Caco-2 (cell line): ENCODE results near the gene SV2C. TPM values are rescaled to one million over a fixed set of nuclear protein-coding genes. Genes with fewer than 3 reads are reported as not detected.

Source experiments
- BruUV-seq: library from RNA; stranded (reverse); fragments of 400-500 nt; replicated peaks from 2 replicates; lab custom pipeline; 2021; lab: Mats Ljungman, UMichigan
- CTCF ChIA-PET: fragments of 300-600 bp; sonication (Branson Sonifier 250); formaldehyde crosslinking; loops from one replicate; lab custom pipeline; 2022; ENCODE audit warnings: antibody characterized with exemption; lab: Charles Lee
- POLR2A ChIA-PET: fragments of 300-600 bp; sonication (Branson Sonifier 250); formaldehyde crosslinking; loops from one replicate; lab custom pipeline; 2022; ENCODE audit warnings: antibody characterized with exemption; lab: Charles Lee
- DNase-seq, 2 experiments: peaks; one replicate each; pipeline versions ENCODE4 v3.0.0 to v3.0.0-alpha.2; 2020 to 2022
- H3K27me3 ChIP-seq: replicated peaks from 2 replicates; pipeline ENCODE4 v1.6.0; 2011; ENCODE audit warnings: low read length; ENCODE audit not compliant: control insufficient read depth, insufficient read depth
- H3K36me3 ChIP-seq: 2 replicates; pipeline ENCODE4 v1.5.1; 2011; ENCODE audit warnings: low read length; ENCODE audit not compliant: control insufficient read depth, insufficient read depth
- H3K4me1 ChIP-seq: fragments of 250-450 bp; sonication (Bioruptor Pico); 2 replicates; pipeline ENCODE4 v1.5.1; 2020; ENCODE audit warnings: mild to moderate bottlenecking
- H3K4me3 ChIP-seq: 2 replicates; pipeline ENCODE4 v1.5.1; 2011; ENCODE audit warnings: low read depth, mild to moderate bottlenecking, control low read depth, low read length
- H3K9me3 ChIP-seq: fragments of 250-450 bp; sonication (Bioruptor Pico); 2 replicates; pipeline ENCODE4 v1.5.1; 2020; ENCODE audit warnings: mild to moderate bottlenecking, moderate library complexity
- H3K27ac Mint-ChIP-seq: one replicate; pipeline ENCODE4 v1.8.0; 2022; ENCODE audit warnings: mixed read lengths; ENCODE audit not compliant: unreplicated experiment
- H3K27me3 Mint-ChIP-seq: one replicate; pipeline ENCODE4 v1.8.0; 2022; ENCODE audit warnings: mixed read lengths; ENCODE audit not compliant: insufficient read depth, unreplicated experiment
- H3K36me3 Mint-ChIP-seq: one replicate; pipeline ENCODE4 v1.8.0; 2022; ENCODE audit warnings: mild to moderate bottlenecking, mixed read lengths; ENCODE audit not compliant: insufficient read depth, unreplicated experiment
- H3K4me1 Mint-ChIP-seq: one replicate; pipeline ENCODE4 v1.8.0; 2022; ENCODE audit warnings: low read depth, mixed read lengths; ENCODE audit not compliant: unreplicated experiment
- H3K4me3 Mint-ChIP-seq: one replicate; pipeline ENCODE4 v1.8.0; 2022; ENCODE audit warnings: mild to moderate bottlenecking, moderate library complexity, mixed read lengths; ENCODE audit not compliant: unreplicated experiment
- H3K9me3 Mint-ChIP-seq: one replicate; pipeline ENCODE4 v1.8.0; 2022; ENCODE audit warnings: mixed read lengths; ENCODE audit not compliant: unreplicated experiment
- intact Hi-C: fragments of 100-400 bp; cut with micrococcal nuclease; formaldehyde crosslinking; loops from one replicate; pipeline ENCODE4 v1.10.0; 2022; ENCODE audit not compliant: unreplicated experiment
- total RNA-seq: library from RNA; stranded (reverse); gene quantifications from 2 replicates; pipeline ENCODE4 v1.2.3, GENCODE V29; 2022
- TF ChIP-seq, protein P1 (sequence below), 2 experiments: fragments of 200-600 bp in 1 of 2; IDR thresholded peaks; 1 replicate in 1 of 2; 2 replicates in 1 of 2; pipeline versions ENCODE4 v1.5.1 to v1.8.0; 2011 to 2022; ENCODE audit warnings: antibody characterized with exemption in 1 of 2, control low read depth in 1 of 2, inconsistent platforms in 1 of 2, low read depth in 1 of 2, low read length in 1 of 2, mild to moderate bottlenecking in 1 of 2, moderate library complexity in 1 of 2; ENCODE audit not compliant: insufficient read depth in 1 of 2, severe bottlenecking in 1 of 2, unreplicated experiment in 1 of 2

SV2C gene
- total RNA-seq, 1 experiment from 2014 or later: not detected

GRCh38 chr5:76175051-76175666 lies 92.0 kb downstream of the SV2C start:
- CTCF ChIA-PET: interaction anchor here (0.6 to 2.7 kb wide), 13 partner anchors 11 to 548 kb away, joined by 3 to 23 read pairs (median 4); no protein-coding TSS in a partner anchor
- Histone ChIP-seq H3K9me3 (no peaks in the 10 kb centered on the region), H3K36me3 (no peaks in the 10 kb centered on the region), H3K4me3 (no peak overlapping the region), H3K4me1 (no peaks in the 10 kb centered on the region), H3K27me3 (no peaks in the 10 kb centered on the region)
- Mint-ChIP-seq H3K4me1 (no peaks in the 10 kb centered on the region), H3K9me3 (no peaks in the 10 kb centered on the region), H3K4me3 (no peak overlapping the region), H3K27ac (no peak overlapping the region), H3K27me3 (no peaks in the 10 kb centered on the region), H3K36me3 (no peaks in the 10 kb centered on the region)
- TF ChIP-seq, protein P1, sequence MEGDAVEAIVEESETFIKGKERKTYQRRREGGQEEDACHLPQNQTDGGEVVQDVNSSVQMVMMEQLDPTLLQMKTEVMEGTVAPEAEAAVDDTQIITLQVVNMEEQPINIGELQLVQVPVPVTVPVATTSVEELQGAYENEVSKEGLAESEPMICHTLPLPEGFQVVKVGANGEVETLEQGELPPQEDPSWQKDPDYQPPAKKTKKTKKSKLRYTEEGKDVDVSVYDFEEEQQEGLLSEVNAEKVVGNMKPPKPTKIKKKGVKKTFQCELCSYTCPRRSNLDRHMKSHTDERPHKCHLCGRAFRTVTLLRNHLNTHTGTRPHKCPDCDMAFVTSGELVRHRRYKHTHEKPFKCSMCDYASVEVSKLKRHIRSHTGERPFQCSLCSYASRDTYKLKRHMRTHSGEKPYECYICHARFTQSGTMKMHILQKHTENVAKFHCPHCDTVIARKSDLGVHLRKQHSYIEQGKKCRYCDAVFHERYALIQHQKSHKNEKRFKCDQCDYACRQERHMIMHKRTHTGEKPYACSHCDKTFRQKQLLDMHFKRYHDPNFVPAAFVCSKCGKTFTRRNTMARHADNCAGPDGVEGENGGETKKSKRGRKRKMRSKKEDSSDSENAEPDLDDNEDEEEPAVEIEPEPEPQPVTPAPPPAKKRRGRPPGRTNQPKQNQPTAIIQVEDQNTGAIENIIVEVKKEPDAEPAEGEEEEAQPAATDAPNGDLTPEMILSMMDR (IDR thresholded peaks at IDR 0.05; ENCODE audit: insufficient read depth in 1 of 2, low read depth in 1 of 2, low read length in 1 of 2, severe bottlenecking in 1 of 2, unreplicated experiment in 1 of 2): peak; percentile 77 to 84
- intact Hi-C loops: loop anchor here (2.0 to 10.0 kb wide), 4 partner anchors 80 to 440 kb away; no protein-coding TSS in a partner anchor
- peak; percentile 47 to 56 for DNase-seq
- BruUV-seq: no TSS peak
- POLR2A ChIA-PET: no interaction called here

GRCh38 chr5:76175821-76176403 lies 92.7 kb downstream of the SV2C start:
- BruUV-seq: no TSS peak
- H3K4me1 ChIP-seq: no peaks in the 10 kb centered on the region
- Mint-ChIP-seq H3K36me3 (no peaks in the 10 kb centered on the region), H3K27me3 (no peaks in the 10 kb centered on the region), H3K9me3 (no peaks in the 10 kb centered on the region), H3K4me1 (no peaks in the 10 kb centered on the region), H3K27ac (no peak overlapping the region), H3K4me3 (no peak overlapping the region)
- no peak overlapping the region for H3K4me3 ChIP-seq
- H3K36me3 ChIP-seq: no peaks in the 10 kb centered on the region
- TF ChIP-seq, protein P1 (IDR thresholded peaks at IDR 0.05; ENCODE audit: insufficient read depth in 1 of 2, low read depth in 1 of 2, low read length in 1 of 2, severe bottlenecking in 1 of 2, unreplicated experiment in 1 of 2): no peak
- H3K27me3 ChIP-seq: no peaks in the 10 kb centered on the region
- intact Hi-C loops: loop anchor here (2.0 to 10.0 kb wide), 4 partner anchors 79 to 441 kb away; no protein-coding TSS in a partner anchor
- POLR2A ChIA-PET: no interaction called here
- DNase-seq: no peak
- CTCF ChIA-PET: interaction anchor here (0.6 to 2.7 kb wide), 5 partner anchors 12 to 459 kb away, joined by 3 to 23 read pairs (median 6); partner anchors contain the start of gene POC5
- H3K9me3 ChIP-seq: no peaks in the 10 kb centered on the region

- Histone ChIP-seq H3K27me3 (no peaks in the 10 kb centered on the region), H3K36me3 (no peaks in the 10 kb centered on the region), H3K4me1 (no peaks in the 10 kb centered on the region), H3K4me3 (no peak overlapping the region), H3K9me3 (no peaks in the 10 kb centered on the region)
- H3K9me3 Mint-ChIP-seq: no peaks in the 10 kb centered on the region
- BruUV-seq: no TSS peak
- H3K27ac Mint-ChIP-seq: no peak overlapping the region
- H3K4me3 Mint-ChIP-seq: no peak overlapping the region
- intact Hi-C loops: loop anchor here (10.0 kb wide), 1 partner anchor 77 kb away; no protein-coding TSS in a partner anchor
- ChIA-PET POLR2A (no interaction called here), CTCF (no interaction called here)
- no peaks in the 10 kb centered on the region for H3K36me3 Mint-ChIP-seq
- H3K4me1 Mint-ChIP-seq: no peaks in the 10 kb centered on the region
- DNase-seq: no peak
- H3K27me3 Mint-ChIP-seq: no peaks in the 10 kb centered on the region
- TF ChIP-seq, protein P1 (IDR thresholded peaks at IDR 0.05; ENCODE audit: insufficient read depth in 1 of 2, low read depth in 1 of 2, low read length in 1 of 2, severe bottlenecking in 1 of 2, unreplicated experiment in 1 of 2): no peak
These were observed 94.8 kb downstream of the SV2C start for GRCh38 chr5:76177978-76178377.
